Lower lobe of right lung (tissue), 2 donors: ENCODE results near the gene CRIP2. TPM values are rescaled to one million over a fixed set of nuclear protein-coding genes. Genes with fewer than 3 reads are reported as not detected.

Experiments
- ATAC-seq, 2 donors: fragments of 200-7000 bp; cut with Tn5 transposase; one replicate each; pipeline ENCODE4 v1.9.1; 2020 to 2022; ENCODE audit warnings: mild to moderate bottlenecking in 2 of 2, moderate library complexity in 2 of 2
- DNase-seq: peaks from one replicate; pipeline ENCODE4 v3.0.0-alpha.2; 2020
- H3K27ac ChIP-seq: fragments of 200-600 bp; one replicate; pipeline ENCODE4 v1.8.0; 2022
- H3K27me3 ChIP-seq: fragments of 200-600 bp; one replicate; pipeline ENCODE4 v1.8.0; 2022; ENCODE audit warnings: low read depth
- H3K36me3 ChIP-seq: fragments of 200-600 bp; one replicate; pipeline ENCODE4 v1.8.0; 2022; ENCODE audit warnings: mild to moderate bottlenecking
- H3K4me1 ChIP-seq: fragments of 200-600 bp; one replicate; pipeline ENCODE4 v1.8.0; 2022
- H3K4me3 ChIP-seq: fragments of 200-600 bp; one replicate; pipeline ENCODE4 v1.8.0; 2022; ENCODE audit warnings: mild to moderate bottlenecking
- H3K9me3 ChIP-seq: fragments of 200-600 bp; one replicate; pipeline ENCODE4 v1.8.0; 2022
- CTCF ChIP-seq: fragments of 200-600 bp; IDR thresholded peaks from one replicate; pipeline ENCODE4 v1.8.0; 2022; ENCODE audit warnings: antibody characterized with exemption, mild to moderate bottlenecking
- intact Hi-C: fragments of 100-400 bp; cut with DNase I; formaldehyde crosslinking; loops from one replicate; pipeline ENCODE4 v1.11.0; 2022
- total RNA-seq: library from RNA; stranded (reverse); fragmentation: NEBNext Ultra II Directional; extraction: Animal tissue kit (Norgen Biotek cat#: 25700); gene quantifications from one replicate; pipeline ENCODE4 v1.2.1, GENCODE V29; 2021
- donor health status: DM: no; HTN: yes; CAD: no; lungs with severe emphysema.

Gene CRIP2
- total RNA-seq, 1 donor from 2014 or later, result 143 TPM

GRCh38 chr14:105449276-105450122 is 25.1 kb upstream of the CRIP2 start:
- no peaks in the 10 kb centered on the region for H3K9me3 ChIP-seq
- intact Hi-C loops, result no loop called here
- H3K27ac ChIP-seq, result no peak overlapping the region
- ATAC-seq (peak in 1 of 2 donors; percentile 6), DNase-seq (no peak)
- H3K36me3 ChIP-seq, result peaks cover 35% of the 10 kb centered on the region
- H3K4me3 ChIP-seq, result no peak overlapping the region
- peaks cover 9% of the 10 kb centered on the region for H3K4me1 ChIP-seq
- TF ChIP-seq CTCF, result no peak
- H3K27me3 ChIP-seq, result no peaks in the 10 kb centered on the region

- peaks cover 42% of the 10 kb centered on the region for H3K36me3 ChIP-seq
- intact Hi-C loops, result no loop called here
- DNase-seq (no peak), ATAC-seq (no peak)
- no peaks in the 10 kb centered on the region for H3K27me3 ChIP-seq
- H3K27ac ChIP-seq, result no peak overlapping the region
- peaks cover 9% of the 10 kb centered on the region for H3K4me1 ChIP-seq
- TF ChIP-seq CTCF, result no peak
- H3K9me3 ChIP-seq, result no peaks in the 10 kb centered on the region
- H3K4me3 ChIP-seq, result no peak overlapping the region
Measured at GRCh38 chr14:105450123-105450505, 24.5 kb upstream of the CRIP2 start.

- DNase-seq, result peak; percentile 43
Measured at GRCh38 chr14:105450864-105451720, 23.5 kb upstream of the CRIP2 start.

GRCh38 chr14:105452963-105453362 is 21.7 kb upstream of the CRIP2 start:
- no peak for TF ChIP-seq CTCF
- ATAC-seq, result no peak
- H3K4me3 ChIP-seq, result no peak overlapping the region
- H3K27ac ChIP-seq, result no peak overlapping the region
- peaks cover 70% of the 10 kb centered on the region for H3K36me3 ChIP-seq
- intact Hi-C loops, result no loop called here
- peaks cover 9% of the 10 kb centered on the region for H3K4me1 ChIP-seq
- H3K27me3 ChIP-seq, result no peaks in the 10 kb centered on the region
- peak; percentile 33 for DNase-seq
- no peaks in the 10 kb centered on the region for H3K9me3 ChIP-seq

More at GRCh38 chr14:105450864-105451720, 23.5 kb upstream of the CRIP2 start:
- H3K4me1 ChIP-seq, result peaks cover 9% of the 10 kb centered on the region
- ATAC-seq, result no peak
- H3K27me3 ChIP-seq, result no peaks in the 10 kb centered on the region
- H3K36me3 ChIP-seq, result peaks cover 51% of the 10 kb centered on the region
- intact Hi-C loops, result no loop called here
- no peak overlapping the region for H3K27ac ChIP-seq
- no peak for TF ChIP-seq CTCF
- H3K9me3 ChIP-seq, result no peaks in the 10 kb centered on the region
- H3K4me3 ChIP-seq, result no peak overlapping the region

DNA sequence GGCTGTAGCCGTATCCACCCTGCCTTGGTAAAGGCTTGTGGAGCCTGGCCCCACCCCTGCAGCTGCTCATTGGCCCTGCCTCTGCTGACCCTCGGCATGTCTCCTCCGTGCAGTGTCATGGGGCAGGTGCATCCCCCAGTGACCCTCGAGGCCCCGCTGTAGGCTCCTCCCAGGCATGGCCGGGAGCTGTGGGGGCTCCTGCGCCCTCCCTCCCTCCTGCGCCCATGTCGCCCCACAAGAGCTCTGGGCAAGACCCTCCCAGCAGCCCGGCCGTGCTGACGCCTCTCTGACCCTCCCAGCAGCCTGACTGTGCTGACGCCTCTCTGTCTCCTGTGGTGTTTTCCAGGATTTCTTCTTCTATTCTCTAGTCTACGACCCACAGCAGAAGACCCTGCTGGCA is 20.8 kb upstream of the CRIP2 start:
- Histone ChIP-seq H3K4me1 (peaks cover 4% of the 10 kb centered on the region), H3K36me3 (peaks cover 74% of the 10 kb centered on the region), H3K4me3 (no peak overlapping the region), H3K9me3 (no peaks in the 10 kb centered on the region), H3K27ac (no peak overlapping the region), H3K27me3 (no peaks in the 10 kb centered on the region)
- no peak for TF ChIP-seq CTCF
- DNase-seq (no peak), ATAC-seq (no peak)
- intact Hi-C loops, result no loop called here
